HL-60 (cell line): Measurements from ENCODE around the gene DDX25.

Source experiments
- GABPA ChIP-seq: IDR thresholded peaks from 2 replicates; pipeline ENCODE4 v1.6.1; 2012; ENCODE audit warnings: low read depth
- TF ChIP-seq, protein P1 (sequence below): IDR thresholded peaks from one replicate; pipeline ENCODE4 v1.5.1; 2011; ENCODE audit warnings: low read length, control low read depth, inconsistent platforms; ENCODE audit not compliant: insufficient read depth

DNA sequence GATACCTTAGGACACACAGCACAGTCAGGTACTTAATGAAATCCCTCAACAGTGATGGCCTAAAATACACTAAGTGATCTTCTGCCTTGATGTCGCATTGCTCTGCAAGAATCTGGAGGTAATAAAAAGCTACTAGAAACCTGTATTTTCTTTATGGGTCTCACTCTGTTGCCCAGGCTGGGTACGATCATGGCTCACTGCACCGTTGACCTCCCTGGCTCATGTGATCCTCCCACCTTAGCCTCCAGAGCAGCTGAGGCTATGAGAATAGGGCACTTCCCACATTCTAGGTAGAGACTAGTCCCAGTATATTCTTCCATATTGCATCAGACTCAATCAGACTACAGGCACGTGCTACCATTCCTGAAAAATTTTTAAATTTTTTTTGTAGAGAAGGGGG lies 63.2 kb downstream of the DDX25 start:
- TF ChIP-seq, protein P1, sequence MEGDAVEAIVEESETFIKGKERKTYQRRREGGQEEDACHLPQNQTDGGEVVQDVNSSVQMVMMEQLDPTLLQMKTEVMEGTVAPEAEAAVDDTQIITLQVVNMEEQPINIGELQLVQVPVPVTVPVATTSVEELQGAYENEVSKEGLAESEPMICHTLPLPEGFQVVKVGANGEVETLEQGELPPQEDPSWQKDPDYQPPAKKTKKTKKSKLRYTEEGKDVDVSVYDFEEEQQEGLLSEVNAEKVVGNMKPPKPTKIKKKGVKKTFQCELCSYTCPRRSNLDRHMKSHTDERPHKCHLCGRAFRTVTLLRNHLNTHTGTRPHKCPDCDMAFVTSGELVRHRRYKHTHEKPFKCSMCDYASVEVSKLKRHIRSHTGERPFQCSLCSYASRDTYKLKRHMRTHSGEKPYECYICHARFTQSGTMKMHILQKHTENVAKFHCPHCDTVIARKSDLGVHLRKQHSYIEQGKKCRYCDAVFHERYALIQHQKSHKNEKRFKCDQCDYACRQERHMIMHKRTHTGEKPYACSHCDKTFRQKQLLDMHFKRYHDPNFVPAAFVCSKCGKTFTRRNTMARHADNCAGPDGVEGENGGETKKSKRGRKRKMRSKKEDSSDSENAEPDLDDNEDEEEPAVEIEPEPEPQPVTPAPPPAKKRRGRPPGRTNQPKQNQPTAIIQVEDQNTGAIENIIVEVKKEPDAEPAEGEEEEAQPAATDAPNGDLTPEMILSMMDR, result no peak
- TF ChIP-seq GABPA, result no peak
